GM19467 (cell line): ENCODE data around the gene LAMP1.
"Not testable (repeated sequence)": the region's sequence is repeated elsewhere in the genome, so short reads cannot be mapped to it uniquely, and the experiment has no call there.

Experiments
- ATAC-seq: cut with Tn5 transposase; IDR thresholded peaks from one replicate; pipeline ENCODE4 v1.9.1; 2021; ENCODE audit warnings: mild to moderate bottlenecking, moderate library complexity; ENCODE audit not compliant: unreplicated experiment

LAMP1 gene

DNA sequence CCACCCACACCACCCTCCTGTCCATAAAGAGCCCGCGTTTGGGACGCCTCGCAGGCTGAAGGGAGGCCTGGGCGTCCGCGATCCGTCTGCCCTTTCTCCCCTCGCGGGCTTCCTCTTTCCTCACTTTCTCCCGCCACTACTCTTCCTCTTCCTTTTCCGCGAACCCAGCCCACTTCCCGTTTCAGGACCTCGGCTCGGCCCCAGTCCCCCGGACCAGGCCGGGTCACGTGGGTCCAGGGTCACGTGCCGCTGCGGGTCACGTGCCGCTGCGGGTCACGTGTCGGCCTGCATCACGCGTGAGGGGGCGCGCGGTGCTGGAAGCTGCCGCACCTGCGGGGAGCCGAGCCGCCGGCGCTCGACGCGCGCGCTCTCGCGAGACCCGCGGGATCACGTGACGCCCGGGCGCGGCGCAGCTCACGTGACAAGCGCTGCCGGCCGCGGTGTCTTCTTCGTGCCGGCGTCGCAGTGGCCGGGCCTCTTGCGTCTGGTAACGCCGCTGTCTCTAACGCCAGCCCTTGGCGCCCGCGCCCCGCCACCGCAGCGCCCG lies at the start of gene LAMP1:
Gene LAMP1, plus strand, starts transcription at position 417 of the 547 bp plus-strand sequence. CDS start 196 bp downstream, outside the sequence.
- peak; percentile 77 for ATAC-seq

DNA sequence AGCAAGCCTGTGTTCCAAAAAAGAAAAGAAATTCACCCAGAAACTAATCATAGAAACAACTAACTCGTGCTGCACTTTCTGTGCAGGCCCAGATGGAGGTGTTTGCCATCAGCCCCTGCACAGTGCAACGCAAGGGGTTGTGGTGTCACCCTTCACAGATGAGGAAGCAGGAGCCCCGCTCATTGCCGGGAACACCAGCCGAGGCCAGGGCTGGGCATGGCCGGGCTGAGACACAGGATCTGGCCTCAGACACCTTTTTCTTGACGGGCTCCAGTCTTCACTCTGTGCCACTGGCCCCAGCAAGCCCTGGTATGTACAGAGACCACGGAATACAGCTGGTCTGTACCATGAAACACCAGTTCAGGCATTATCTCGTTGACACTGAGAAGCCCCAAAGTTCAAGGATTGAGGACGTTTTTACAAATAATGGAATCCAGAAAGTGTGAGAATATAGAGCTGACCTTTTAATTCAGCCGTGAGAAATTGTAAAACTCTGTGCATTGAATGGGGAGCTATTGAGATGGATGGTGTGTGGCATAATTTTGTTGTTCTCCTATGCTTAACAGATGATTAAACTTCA lies 44.4 kb upstream of the LAMP1 start:
- no peak for ATAC-seq

DNA sequence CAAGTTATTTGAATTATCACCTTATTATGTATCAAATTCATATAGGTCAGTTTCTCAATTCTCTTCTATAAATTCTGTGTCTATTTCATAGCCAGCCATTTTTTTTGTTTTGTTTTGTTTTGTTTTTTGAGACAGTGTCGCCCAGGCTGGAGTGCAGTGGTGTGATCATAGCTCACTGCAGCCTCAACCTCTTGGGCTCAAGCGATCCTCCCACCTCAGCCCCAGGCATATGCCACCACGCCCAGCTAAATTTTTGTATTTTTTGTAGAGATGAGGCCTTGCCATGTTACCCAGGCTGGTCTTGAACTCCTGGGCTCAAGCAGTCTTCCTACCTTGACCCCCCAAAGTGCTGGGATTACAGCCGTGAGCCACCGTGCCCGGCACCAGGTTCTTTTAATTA lies 39.1 kb upstream of the LAMP1 start:
- not testable (repeated sequence) for ATAC-seq

DNA sequence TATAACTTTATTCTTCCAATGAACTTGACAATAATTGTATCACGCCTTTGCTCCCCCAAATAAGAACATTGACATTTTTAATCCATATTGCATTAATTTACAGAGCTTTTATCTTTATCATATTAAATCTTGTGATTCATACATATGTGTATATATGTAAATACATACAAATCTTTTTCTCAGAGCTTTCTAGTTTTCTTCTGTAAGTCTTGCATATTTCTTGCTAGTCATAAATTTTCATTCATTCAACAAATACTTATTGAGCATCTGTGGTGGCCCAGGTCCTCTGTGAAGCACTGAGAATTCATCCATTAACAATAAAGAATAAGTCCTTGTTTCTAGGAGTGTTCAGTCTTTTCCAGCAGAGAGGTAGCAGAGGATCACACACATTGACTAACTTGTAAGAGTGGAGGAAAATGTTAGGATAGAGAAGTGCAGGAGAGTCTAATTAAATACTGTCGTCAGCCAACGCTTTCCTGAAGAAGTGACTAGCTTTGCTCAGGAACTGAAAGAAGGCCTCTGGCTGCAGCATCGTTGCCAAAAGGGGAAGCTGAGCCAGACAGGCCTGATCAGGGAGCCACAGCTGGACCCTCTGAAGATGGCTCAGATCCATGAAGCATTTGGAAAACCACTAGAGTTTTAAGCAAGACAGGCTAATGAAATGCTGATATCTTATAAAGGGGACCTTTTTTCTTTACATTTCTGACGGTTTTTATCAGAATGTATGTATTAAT lies 38.6 kb upstream of the LAMP1 start:
- no peak for ATAC-seq

DNA sequence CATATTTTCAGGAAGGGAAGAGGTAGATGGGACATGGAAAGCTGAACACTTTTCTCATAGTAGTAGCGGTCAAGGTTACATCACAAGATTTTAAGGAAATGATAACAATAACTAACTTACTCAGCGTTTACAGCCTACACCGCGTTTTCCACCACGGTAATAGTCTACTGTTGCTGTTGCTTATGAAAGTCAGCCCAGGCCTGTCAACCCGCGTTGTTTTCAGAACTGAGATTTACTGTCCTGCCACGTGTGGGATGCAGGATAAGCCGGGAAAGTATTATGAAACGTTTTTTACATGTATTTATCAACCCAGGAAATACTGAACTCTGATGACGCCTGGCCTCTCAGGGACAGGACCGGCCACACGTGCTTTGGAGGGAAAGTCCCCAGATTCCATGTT lies 36.0 kb upstream of the LAMP1 start:
- no peak for ATAC-seq

- not testable (repeated sequence) for ATAC-seq
Observed at GRCh38 chr13:113263016-113263415, 34.0 kb upstream of the LAMP1 start.

GRCh38 chr13:113267642-113268405 lies 29.2 kb upstream of the LAMP1 start:
- ATAC-seq: no peak

DNA sequence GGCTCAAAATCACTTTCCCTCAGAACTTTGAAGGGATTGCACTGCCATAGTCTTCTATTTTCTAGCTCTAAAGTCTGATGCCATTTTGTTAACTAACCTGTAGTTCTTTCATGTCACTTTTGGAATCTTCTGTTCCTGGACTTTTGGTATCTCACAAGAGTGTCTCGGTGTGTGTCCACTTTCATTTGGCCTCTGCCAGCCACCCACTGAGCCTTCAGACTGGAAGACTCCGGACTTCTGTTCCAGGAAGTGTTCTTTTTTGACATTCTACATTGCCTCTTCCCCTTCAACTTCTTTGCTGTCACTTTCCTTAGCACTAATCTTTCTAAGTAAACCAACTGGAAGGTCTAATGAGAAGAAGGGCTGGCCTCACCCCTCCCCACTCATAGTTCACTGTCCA lies 25.0 kb upstream of the LAMP1 start:
- no peak for ATAC-seq

DNA sequence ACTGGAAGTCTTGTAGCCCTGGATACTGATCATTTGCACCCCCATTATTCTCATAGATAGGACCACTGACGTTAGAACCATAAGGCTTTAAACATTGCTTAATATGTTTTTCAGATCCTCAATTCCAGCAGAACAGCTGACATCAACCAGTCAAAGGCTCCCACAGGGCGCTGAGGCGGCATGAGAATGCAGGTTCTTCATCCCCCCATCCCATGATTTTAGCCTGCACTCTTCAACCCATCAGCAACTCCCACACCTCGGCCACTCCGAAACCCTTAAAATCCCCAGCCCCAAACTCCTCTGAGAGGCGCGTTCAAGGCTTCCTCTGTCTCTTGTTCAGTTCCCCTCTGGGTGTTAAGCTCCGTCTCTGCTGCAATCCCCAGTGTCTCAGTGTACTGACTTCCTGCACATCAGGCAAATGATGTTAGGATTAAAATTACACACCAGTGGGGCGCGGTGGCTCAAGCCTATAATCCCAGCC lies 24.3 kb upstream of the LAMP1 start:
- ATAC-seq: no peak

- ATAC-seq: no peak
Observed at GRCh38 chr13:113273321-113273720, 23.7 kb upstream of the LAMP1 start.

- no peak for ATAC-seq
Observed at GRCh38 chr13:113273851-113274590, 23.0 kb upstream of the LAMP1 start.

- ATAC-seq: no peak
Observed at GRCh38 chr13:113274721-113275120, 22.3 kb upstream of the LAMP1 start.

DNA sequence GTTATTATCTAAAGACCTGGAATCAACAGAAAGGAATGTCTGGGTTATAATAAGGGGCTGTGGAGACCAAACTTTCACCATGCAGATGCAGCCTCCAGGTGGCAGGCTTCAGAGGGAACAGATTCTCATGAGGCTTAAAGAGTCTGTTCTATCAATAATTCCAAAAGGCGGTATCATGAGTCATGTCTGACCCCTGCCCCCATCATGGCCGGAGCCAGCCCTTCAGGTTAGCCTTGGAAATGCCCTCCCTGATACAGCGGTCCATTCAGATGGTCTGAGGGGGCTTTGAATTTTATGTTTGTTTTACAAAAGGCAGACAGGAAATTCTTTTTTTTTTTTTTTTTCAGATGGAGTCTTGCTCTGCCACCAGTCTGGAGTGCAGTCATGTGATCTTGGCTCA lies 21.7 kb upstream of the LAMP1 start:
- ATAC-seq: no peak

DNA sequence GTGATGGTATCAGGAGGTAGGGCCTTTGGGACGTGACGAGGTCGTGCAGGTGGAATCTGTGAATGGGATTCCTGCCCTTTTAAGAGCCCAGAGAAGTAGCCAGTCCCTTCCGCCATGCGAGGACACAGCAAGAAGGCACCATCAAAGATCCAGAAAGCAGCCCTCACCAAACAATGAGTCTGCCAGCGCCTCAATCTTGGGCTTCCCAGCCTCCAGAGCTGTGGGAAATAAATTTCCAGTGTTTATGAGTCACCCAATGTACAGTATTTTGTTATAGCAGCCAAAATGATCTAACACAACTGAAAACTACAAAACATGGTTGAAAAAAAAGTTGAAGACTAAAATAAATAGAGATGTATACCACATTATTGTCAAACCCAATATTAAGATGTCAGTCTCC lies 16.9 kb upstream of the LAMP1 start:
- no peak for ATAC-seq

DNA sequence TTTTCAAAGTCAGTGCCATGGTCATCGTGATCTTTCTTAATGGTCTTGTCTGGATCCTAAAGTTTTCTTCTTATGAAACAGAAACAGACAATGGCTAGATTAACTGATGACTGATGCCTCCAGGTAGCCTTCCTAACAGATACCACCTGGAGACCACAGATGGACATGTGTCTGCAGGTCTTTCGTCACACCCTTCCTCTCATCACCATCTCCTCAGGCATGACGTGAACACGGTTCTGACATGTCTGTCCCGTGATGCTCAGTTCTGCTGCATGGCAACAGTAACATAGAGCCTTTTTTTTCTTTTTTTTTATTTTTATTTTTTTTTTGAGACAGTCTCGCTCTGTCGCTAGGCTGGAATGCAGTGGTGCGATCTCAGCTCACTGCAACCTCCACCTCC lies 13.1 kb upstream of the LAMP1 start:
- ATAC-seq: no peak

DNA sequence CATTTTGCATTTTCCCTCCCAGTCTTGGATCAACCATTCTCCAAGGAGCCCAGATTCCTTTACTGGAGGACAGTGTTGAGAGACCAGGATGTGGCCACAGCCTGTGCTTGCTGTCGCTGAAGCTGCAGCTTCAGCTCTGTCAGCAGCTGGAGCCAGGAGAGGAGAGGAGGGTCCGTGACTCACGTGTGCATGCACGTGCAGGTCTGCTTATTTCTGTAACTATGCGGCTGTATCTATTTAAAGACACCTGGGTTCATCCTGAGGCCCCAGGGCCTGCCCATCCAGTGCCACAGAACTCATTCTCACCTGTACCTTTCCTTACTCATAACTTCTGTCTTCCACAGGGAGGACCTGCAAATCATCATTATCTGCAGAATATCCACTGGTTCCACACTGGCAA lies 8.2 kb upstream of the LAMP1 start:
- ATAC-seq: no peak

- no peak for ATAC-seq
Observed at GRCh38 chr13:113291129-113291528, 5.9 kb upstream of the LAMP1 start.

DNA sequence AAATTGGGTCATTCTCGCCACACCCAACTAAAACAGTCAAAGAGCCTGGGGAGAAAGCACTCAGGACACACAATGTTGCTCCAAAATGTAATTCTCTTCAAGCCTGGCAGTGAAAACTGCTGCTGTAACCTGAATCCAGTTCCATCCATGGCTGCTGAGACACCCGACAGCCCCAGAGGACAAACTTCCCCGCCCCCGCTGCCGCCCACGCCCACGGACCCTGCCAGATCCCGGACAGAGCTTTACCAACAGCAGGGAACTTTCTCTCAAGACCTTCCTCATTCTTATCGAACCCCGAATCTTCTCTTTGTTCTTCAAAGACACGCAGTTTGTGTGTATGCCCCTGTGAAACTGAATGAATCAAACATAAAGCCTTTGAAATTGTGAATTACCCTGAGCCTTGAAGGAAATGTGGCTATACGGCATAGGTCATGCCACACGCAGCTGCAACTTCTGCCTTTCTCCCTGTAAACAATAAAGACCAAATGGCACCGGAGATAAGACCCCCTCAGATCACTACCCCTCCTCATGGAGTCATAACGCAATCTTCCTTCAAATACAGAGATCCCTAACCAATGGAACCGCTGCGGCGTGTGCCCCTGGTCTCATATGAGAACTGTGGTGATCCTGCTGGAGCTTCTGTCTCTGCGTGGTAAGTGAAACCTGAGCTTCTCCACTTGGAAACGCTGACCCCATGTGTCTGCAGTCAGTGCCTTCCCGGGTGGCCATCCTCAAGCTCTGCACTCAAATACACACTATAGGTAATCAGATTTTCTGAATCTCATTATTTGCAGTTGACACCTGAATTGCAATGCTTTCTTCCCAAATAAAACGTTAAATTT lies 4.8 kb upstream of the LAMP1 start:
- no peak for ATAC-seq

DNA sequence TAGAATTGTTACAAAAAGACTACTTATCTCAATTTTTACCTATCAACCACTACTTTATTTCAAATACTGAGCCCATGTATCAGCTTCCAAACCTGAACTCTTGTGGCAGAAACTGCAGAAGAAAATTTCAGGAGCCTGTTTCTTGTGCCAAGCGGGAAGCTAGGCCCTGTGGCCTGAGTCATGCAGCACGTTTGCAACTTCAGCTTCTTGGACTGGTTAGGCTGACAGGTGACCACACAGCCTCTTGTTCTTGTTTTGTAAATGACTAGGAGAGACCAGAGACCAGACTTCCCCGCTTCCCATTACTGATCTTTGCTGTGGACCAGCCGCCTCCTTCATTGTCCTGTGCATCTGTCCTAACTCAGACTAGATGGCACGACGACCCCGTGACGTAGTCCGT lies 3.4 kb upstream of the LAMP1 start:
- no peak for ATAC-seq

- ATAC-seq: no peak
Observed at GRCh38 chr13:113295776-113296175, 1.3 kb upstream of the LAMP1 start.
